GM12874 (cell line): ENCODE measurements around the gene TMUB2.

Experiments
- TF ChIP-seq, protein P1 (sequence below): IDR thresholded peaks from 2 replicates; pipeline ENCODE4 v1.5.1; 2011; ENCODE audit warnings: low read depth, mild to moderate bottlenecking, control low read depth, low read length, moderate library complexity; ENCODE audit not compliant: insufficient read depth

The TMUB2 gene

DNA sequence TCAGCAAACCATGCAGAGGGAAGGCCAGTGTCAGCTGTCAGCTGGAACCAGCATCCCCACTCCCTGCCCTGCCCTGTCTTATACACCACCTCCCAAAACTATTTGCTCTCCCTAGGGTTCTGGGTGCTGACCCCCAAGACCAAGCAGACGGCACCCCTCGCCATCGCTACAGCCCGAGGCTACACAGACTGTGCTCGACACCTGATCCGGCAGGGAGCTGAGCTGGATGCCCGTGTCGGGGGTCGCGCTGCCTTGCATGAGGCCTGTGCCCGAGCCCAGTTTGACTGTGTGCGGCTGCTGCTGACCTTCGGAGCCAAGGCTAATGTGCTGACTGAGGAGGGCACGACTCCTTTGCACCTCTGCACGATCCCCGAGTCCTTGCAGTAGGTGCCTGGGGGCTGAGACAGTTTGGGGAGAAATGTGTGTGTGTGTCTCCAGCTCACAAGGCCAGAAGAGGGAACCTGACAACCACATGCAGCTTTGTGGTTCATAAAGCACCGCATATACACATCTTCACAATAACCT, 14.8 kb upstream of the TMUB2 start:
- TF ChIP-seq, protein P1, sequence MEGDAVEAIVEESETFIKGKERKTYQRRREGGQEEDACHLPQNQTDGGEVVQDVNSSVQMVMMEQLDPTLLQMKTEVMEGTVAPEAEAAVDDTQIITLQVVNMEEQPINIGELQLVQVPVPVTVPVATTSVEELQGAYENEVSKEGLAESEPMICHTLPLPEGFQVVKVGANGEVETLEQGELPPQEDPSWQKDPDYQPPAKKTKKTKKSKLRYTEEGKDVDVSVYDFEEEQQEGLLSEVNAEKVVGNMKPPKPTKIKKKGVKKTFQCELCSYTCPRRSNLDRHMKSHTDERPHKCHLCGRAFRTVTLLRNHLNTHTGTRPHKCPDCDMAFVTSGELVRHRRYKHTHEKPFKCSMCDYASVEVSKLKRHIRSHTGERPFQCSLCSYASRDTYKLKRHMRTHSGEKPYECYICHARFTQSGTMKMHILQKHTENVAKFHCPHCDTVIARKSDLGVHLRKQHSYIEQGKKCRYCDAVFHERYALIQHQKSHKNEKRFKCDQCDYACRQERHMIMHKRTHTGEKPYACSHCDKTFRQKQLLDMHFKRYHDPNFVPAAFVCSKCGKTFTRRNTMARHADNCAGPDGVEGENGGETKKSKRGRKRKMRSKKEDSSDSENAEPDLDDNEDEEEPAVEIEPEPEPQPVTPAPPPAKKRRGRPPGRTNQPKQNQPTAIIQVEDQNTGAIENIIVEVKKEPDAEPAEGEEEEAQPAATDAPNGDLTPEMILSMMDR, result no peak

DNA sequence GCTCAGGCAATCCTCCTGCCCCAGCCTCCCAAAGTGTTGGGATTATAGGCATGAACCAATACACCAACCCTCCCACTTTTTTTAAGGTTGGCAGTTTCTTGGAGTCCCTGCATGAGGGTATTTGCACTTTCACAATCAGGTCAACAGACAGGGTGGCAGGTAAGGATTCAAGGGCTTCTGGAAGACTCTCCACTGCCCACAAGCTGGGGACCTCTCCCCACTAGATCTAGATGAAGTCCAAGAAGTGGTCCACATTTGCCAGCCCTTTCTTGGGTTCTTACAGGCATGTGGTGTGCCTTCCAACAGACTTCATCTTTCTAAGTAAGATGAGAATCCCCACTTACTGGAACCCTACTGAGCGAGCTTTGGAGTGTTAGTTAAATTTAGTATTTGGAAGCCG, 12.3 kb upstream of the TMUB2 start:
- TF ChIP-seq, protein P1, result no peak

DNA sequence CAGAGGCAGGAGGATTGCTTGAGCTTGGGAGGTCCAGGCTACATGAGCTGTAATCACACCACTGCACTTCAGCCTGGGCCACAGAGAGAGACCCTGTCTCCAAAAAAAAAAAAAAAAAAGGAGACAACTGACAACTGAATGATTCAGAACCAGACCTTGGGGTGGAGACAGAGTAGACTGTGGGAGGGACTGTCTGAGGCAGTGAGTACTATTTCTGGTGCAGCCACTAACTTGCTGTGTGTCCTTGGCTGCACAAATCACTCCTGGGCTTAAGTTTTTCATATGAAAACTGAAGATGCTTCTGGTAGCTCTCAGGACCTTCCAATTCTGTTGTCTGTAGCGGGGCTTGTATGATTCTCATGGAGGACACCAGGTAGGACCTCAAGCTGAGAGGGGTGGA, 10.5 kb upstream of the TMUB2 start:
- TF ChIP-seq, protein P1, result no peak

DNA sequence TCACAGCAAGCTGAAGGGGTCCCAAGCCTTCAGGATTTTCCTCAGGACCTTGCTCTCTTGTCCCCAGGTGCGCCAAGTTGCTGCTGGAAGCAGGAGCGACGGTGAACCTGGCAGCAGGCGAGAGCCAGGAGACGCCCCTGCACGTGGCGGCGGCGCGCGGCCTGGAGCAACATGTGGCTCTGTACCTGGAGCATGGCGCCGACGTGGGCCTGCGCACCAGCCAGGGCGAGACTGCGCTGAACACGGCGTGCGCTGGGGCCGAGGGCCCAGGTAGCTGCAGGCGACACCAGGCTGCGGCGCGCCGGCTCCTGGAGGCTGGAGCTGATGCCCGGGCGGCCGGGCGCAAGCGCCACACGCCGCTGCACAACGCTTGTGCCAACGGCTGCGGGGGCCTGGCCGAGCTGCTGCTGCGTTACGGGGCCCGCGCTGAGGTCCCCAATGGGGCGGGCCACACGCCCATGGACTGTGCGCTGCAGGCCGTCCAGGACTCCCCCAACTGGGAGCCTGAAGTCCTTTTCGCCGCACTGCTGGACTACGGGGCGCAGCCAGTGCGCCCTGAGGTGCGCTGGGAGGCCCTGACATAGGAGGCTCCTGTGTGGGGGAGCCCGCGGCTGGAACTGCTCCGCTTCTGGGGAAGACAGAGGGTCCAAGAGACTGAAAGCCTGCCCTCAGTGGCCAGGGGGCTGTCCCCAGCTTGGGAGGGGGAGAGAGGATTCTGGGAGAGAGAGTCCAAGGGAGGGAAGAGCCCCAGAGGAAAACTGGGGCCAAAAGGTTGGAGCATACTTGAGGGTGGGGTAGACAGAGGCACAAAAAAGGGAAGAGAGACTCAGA, 9.9 kb upstream of the TMUB2 start:
- TF ChIP-seq, protein P1, result no peak

DNA sequence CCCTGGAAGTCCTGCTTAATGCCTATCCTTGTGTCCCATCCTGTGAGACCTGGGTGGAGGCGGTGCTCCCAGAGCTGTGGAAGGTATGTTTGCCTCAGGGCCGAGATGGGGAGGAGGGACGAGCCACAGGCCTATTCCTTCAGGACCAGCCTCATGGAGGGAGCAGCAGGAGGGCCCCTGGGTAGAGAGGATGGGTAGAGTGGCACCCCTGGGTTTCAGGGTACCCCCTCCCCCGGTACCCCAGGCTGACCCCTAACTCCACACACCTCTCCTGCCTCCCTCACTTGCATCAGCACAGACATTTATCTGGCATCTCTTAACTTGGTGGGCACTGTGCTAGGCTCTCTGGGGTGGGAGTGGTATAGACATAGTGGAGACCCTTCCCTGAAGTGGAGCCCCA, 9.1 kb upstream of the TMUB2 start:
- TF ChIP-seq, protein P1, result no peak

DNA sequence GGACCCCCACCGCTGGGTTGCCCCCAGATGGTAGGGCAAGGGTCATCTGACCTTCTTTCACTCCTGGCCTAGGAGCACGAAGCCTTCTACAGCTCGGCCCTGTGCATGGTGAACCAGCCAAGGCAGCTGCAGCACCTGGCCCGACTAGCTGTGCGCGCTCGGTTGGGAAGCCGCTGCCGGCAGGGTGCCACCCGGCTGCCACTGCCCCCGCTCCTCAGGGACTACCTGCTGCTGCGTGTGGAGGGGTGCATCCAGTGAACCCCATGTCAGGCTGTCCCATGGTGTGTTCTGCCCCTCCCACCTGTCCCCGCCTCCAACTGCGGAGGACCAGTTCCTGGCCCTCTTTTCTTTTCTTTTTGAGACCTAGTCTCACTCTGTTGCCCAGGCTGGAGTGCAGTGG, 8.6 kb upstream of the TMUB2 start:
- TF ChIP-seq, protein P1, result no peak

DNA sequence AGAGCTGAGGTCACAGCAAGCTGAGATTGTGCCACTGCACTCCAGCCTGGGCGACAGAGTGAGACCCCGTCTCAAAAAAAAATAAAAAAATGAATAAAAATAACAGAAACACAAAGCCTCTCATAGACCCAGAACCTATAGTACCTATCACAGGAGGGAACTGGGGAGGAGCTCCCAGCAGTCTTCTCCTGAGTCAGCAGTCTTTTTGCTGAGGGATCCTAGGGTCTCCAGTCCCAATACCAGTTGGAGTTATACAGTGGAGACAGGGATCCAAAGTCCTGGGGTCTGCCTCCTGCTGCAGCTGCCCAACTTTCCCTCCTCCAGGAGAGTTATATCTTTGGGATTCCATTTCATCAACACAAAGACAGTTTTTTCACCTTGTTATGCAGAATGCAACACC, 3.7 kb upstream of the TMUB2 start:
- TF ChIP-seq, protein P1, result no peak
